Uterus (tissue), 2 donors: ENCODE data around the gene CTCFL.

Source experiments
- POLR2A ChIP-seq, 2 donors: fragments of 450-650 bp; IDR thresholded peaks; one replicate each; pipeline ENCODE4 v1.6.1; 2016; ENCODE audit warnings: antibody characterized with exemption in 2 of 2, mild to moderate bottlenecking in 1 of 2, moderate library complexity in 1 of 2
- TF ChIP-seq, protein P1 (sequence below), 4 experiments: fragments of 200-600 bp in 2 of 4; fragments of 450-650 bp in 2 of 4; sonication (generic) in 2 of 4; IDR thresholded peaks; one replicate each; pipeline ENCODE4 v1.5.1; 2016 to 2019; ENCODE audit warnings: antibody characterized with exemption in 4 of 4, mild to moderate bottlenecking in 2 of 4, moderate library complexity in 1 of 4

DNA sequence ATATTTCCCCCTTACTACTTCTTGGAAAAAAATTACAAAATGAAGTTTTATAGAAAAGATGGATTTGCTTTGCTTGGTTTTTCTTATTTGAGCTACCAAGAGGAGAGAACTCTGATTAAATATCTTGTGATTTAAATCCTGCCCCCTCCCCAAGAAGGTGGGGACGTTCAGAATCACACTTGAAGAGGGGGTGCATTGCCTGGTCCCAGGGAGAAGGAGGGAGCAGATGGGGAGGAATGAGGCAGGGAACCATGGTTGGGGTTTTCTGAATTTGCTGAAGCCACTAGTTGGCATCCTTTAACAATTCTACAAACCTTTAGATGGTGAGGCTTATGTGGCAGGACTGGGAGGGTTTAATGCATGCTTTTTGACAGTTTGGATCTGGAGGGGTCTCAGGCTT lies 41.5 kb upstream of the CTCFL start:
- TF ChIP-seq, protein P1, sequence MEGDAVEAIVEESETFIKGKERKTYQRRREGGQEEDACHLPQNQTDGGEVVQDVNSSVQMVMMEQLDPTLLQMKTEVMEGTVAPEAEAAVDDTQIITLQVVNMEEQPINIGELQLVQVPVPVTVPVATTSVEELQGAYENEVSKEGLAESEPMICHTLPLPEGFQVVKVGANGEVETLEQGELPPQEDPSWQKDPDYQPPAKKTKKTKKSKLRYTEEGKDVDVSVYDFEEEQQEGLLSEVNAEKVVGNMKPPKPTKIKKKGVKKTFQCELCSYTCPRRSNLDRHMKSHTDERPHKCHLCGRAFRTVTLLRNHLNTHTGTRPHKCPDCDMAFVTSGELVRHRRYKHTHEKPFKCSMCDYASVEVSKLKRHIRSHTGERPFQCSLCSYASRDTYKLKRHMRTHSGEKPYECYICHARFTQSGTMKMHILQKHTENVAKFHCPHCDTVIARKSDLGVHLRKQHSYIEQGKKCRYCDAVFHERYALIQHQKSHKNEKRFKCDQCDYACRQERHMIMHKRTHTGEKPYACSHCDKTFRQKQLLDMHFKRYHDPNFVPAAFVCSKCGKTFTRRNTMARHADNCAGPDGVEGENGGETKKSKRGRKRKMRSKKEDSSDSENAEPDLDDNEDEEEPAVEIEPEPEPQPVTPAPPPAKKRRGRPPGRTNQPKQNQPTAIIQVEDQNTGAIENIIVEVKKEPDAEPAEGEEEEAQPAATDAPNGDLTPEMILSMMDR (IDR thresholded peaks at IDR 0.05) = no peak
- TF ChIP-seq POLR2A (IDR thresholded peaks at IDR 0.05) = no peak
